ENCODE results near the gene EVA1A. TPM values are rescaled to one million over a fixed set of nuclear protein-coding genes. Genes with fewer than 3 reads are reported as not detected.

Gene EVA1A
- total RNA-seq, 1 experiment from 2014 or later: 47.2 TPM

GRCh38 chr2:75595541-75596395, 35.0 kb upstream of the EVA1A start:
- H3K4me3 ChIP-seq: no peak overlapping the region
- DNase-seq: peak; percentile 36
- H3K9me3 ChIP-seq: no peaks in the 10 kb centered on the region
- H3K36me3 ChIP-seq: no peaks in the 10 kb centered on the region
- H3K27me3 ChIP-seq: no peaks in the 10 kb centered on the region

GRCh38 chr2:75594596-75594995, 33.9 kb upstream of the EVA1A start:
- Histone ChIP-seq H3K4me3 (no peak overlapping the region), H3K9me3 (no peaks in the 10 kb centered on the region), H3K27me3 (no peaks in the 10 kb centered on the region), H3K36me3 (no peaks in the 10 kb centered on the region)
- DNase-seq: no peak

- Histone ChIP-seq H3K9me3 (no peaks in the 10 kb centered on the region), H3K36me3 (no peaks in the 10 kb centered on the region), H3K27me3 (no peaks in the 10 kb centered on the region), H3K4me3 (no peak overlapping the region)
- no peak for DNase-seq
Measured at GRCh38 chr2:75592888-75593287, 32.1 kb upstream of the EVA1A start.

- Histone ChIP-seq H3K9me3 (no peaks in the 10 kb centered on the region), H3K4me3 (no peak overlapping the region), H3K36me3 (no peaks in the 10 kb centered on the region), H3K27me3 (no peaks in the 10 kb centered on the region)
- peak; percentile 17 for DNase-seq
Measured at GRCh38 chr2:75592030-75592429, 31.3 kb upstream of the EVA1A start.

GRCh38 chr2:75589391-75590105, 28.8 kb upstream of the EVA1A start:
- no peaks in the 10 kb centered on the region for H3K36me3 ChIP-seq
- H3K27me3 ChIP-seq: no peaks in the 10 kb centered on the region
- no peak for DNase-seq
- no peaks in the 10 kb centered on the region for H3K9me3 ChIP-seq
- H3K4me3 ChIP-seq: no peak overlapping the region

- no peaks in the 10 kb centered on the region for H3K27me3 ChIP-seq
- no peaks in the 10 kb centered on the region for H3K36me3 ChIP-seq
- H3K9me3 ChIP-seq: no peaks in the 10 kb centered on the region
- no peak overlapping the region for H3K4me3 ChIP-seq
- DNase-seq: peak; percentile 78
Measured at GRCh38 chr2:75587954-75588587, 27.3 kb upstream of the EVA1A start.

GRCh38 chr2:75586971-75587370, 26.2 kb upstream of the EVA1A start:
- no peak for DNase-seq
- H3K4me3 ChIP-seq: no peak overlapping the region
- no peaks in the 10 kb centered on the region for H3K36me3 ChIP-seq
- no peaks in the 10 kb centered on the region for H3K9me3 ChIP-seq
- H3K27me3 ChIP-seq: no peaks in the 10 kb centered on the region

- H3K36me3 ChIP-seq: no peaks in the 10 kb centered on the region
- DNase-seq: no peak
- no peak overlapping the region for H3K4me3 ChIP-seq
- no peaks in the 10 kb centered on the region for H3K9me3 ChIP-seq
- H3K27me3 ChIP-seq: no peaks in the 10 kb centered on the region
Measured at GRCh38 chr2:75582840-75583239, 22.1 kb upstream of the EVA1A start.

- H3K36me3 ChIP-seq: no peaks in the 10 kb centered on the region
- H3K4me3 ChIP-seq: no peak overlapping the region
- H3K9me3 ChIP-seq: no peaks in the 10 kb centered on the region
- no peak for DNase-seq
- H3K27me3 ChIP-seq: no peaks in the 10 kb centered on the region
Measured at GRCh38 chr2:75580606-75581005, 19.9 kb upstream of the EVA1A start.

- no peak for DNase-seq
- Histone ChIP-seq H3K36me3 (no peaks in the 10 kb centered on the region), H3K9me3 (no peaks in the 10 kb centered on the region), H3K27me3 (no peaks in the 10 kb centered on the region), H3K4me3 (no peak overlapping the region)
Measured at GRCh38 chr2:75580156-75580555, 19.4 kb upstream of the EVA1A start.

GRCh38 chr2:75579186-75579585, 18.4 kb upstream of the EVA1A start:
- Histone ChIP-seq H3K9me3 (no peaks in the 10 kb centered on the region), H3K27me3 (no peaks in the 10 kb centered on the region), H3K4me3 (no peak overlapping the region), H3K36me3 (no peaks in the 10 kb centered on the region)
- DNase-seq: no peak

- Histone ChIP-seq H3K9me3 (no peaks in the 10 kb centered on the region), H3K27me3 (no peaks in the 10 kb centered on the region), H3K4me3 (no peak overlapping the region), H3K36me3 (no peaks in the 10 kb centered on the region)
- DNase-seq: no peak
Measured at GRCh38 chr2:75577280-75577679, 16.5 kb upstream of the EVA1A start.

GRCh38 chr2:75574106-75574505, 13.4 kb upstream of the EVA1A start:
- Histone ChIP-seq H3K36me3 (no peaks in the 10 kb centered on the region), H3K27me3 (no peaks in the 10 kb centered on the region), H3K4me3 (no peak overlapping the region), H3K9me3 (no peaks in the 10 kb centered on the region)
- DNase-seq: no peak

- no peak for DNase-seq
- no peaks in the 10 kb centered on the region for H3K9me3 ChIP-seq
- H3K36me3 ChIP-seq: no peaks in the 10 kb centered on the region
- no peaks in the 10 kb centered on the region for H3K27me3 ChIP-seq
- H3K4me3 ChIP-seq: no peak overlapping the region
Measured at GRCh38 chr2:75573145-75573878, 12.6 kb upstream of the EVA1A start.

- Histone ChIP-seq H3K27me3 (no peaks in the 10 kb centered on the region), H3K36me3 (no peaks in the 10 kb centered on the region), H3K9me3 (no peaks in the 10 kb centered on the region), H3K4me3 (no peak overlapping the region)
- DNase-seq: no peak
Measured at GRCh38 chr2:75571730-75572430, 11.1 kb upstream of the EVA1A start.

GRCh38 chr2:75570948-75571729, 10.4 kb upstream of the EVA1A start:
- no peak overlapping the region for H3K4me3 ChIP-seq
- no peaks in the 10 kb centered on the region for H3K36me3 ChIP-seq
- H3K27me3 ChIP-seq: no peaks in the 10 kb centered on the region
- H3K9me3 ChIP-seq: no peaks in the 10 kb centered on the region
- DNase-seq: peak; percentile 56
